Measurements from ENCODE around the gene TMC8. TPM values are rescaled to one million over a fixed set of nuclear protein-coding genes. Genes with fewer than 3 reads are reported as not detected.

Gene TMC8
- polyA plus RNA-seq, 1 of the 3 experiments (the other 2 are of a cell fraction), result 0.18 TPM

DNA sequence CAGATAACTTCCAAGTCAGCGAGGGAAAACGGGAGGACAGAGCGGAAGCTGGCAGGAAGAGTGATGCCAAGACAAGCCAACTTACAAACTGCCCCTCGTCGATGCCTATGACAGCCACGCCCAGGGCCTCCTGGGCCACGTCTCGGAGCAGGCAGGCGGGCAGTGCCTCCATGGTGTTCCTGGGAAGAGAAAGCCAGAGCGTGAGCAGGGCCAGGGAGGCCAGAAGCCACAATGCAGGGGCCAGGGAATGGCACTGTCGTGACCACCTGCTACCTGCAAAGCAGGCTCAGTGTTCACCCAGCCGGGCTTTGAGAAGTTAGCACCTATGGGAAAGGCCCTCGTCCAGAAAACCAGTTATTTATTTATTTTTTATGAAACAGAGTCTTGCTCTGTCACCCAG is 51.9 kb downstream of the TMC8 start:
- TF ChIP-seq FOSL2 (IDR thresholded peaks at IDR 0.05; ENCODE audit: borderline replicate concordance, low read depth) (no peak), RAD21 (IDR thresholded peaks at IDR 0.05; ENCODE audit: low read length) (no peak)
- TF ChIP-seq, protein P1, sequence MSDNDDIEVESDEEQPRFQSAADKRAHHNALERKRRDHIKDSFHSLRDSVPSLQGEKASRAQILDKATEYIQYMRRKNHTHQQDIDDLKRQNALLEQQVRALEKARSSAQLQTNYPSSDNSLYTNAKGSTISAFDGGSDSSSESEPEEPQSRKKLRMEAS (IDR thresholded peaks at IDR 0.05; ENCODE audit: low read depth), result no peak
- Histone ChIP-seq H3K9me3 (no peaks in the 10 kb centered on the region), H3F3A (replicated peaks; ENCODE audit: insufficient read depth) (no peaks in the 10 kb centered on the region), H3K36me3 (replicated peaks in 1 of 2; ENCODE audit: control insufficient read depth in 1 of 2, insufficient read depth in 2 of 2, low read length in 1 of 2) (no peaks in the 10 kb centered on the region), H3K9me2 (no peaks in the 10 kb centered on the region), H3K4me3 (ENCODE audit: low read depth in 2 of 2, low read length in 1 of 2) (no peak overlapping the region), H2AFZ (ENCODE audit: low read depth) (no peak overlapping the region), H3K9ac (no peak overlapping the region), H3K79me2 (ENCODE audit: insufficient read depth) (peaks cover 36% of the 10 kb centered on the region), H3K27ac (ENCODE audit: low read depth in 2 of 2, low read length in 1 of 2) (no peak overlapping the region), H3K27me3 (ENCODE audit: insufficient read depth) (no peaks in the 10 kb centered on the region), H3K4me1 (ENCODE audit: control insufficient read depth in 1 of 2, insufficient read depth in 2 of 2, low read depth in 1 of 2, low read length in 1 of 2) (peaks cover 7% of the 10 kb centered on the region in 2 experiments; a peak in 2 of 4 replicates), H4K20me1 (ENCODE audit: insufficient read depth) (peaks cover 7% of the 10 kb centered on the region; the same call in 1 of the 2 replicates), H3K4me2 (no peak overlapping the region)
- ChIA-PET CTCF (interaction anchor here (1.5 to 7.7 kb wide), 3 partner anchors 13 to 70 kb away, joined by 5 to 59 read pairs (median 25); no protein-coding TSS in a partner anchor), POLR2A (interaction anchor here (0.9 kb wide), 1 partner anchor 13 kb away, joined by 7 read pairs; no protein-coding TSS in a partner anchor)
- no peak for DNase-seq
- WGBS (ENCODE audit: low lambda C conversion rate), result 96% methylated on average over 13 of the region's 13 CpGs

DNA sequence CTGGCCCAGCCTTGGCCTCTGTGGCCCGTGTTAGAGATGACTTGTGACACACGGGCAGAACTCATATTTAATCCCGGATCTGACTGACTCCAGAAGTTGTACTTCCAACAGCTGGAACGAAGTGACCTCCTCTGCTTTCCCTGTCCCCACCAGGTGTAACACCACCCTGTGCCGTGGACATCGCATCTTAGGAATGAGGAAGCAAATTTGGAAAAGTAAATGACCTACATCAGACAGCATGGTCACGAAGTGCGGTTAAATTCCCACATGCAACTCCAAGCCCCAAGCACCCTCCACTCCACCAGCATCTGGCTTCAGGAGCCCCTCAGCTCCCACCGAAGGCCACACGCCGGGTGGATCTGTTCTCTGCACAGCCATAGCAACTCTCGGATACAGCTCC is 53.3 kb downstream of the TMC8 start:
- 95% methylated on average over 11 of the region's 12 CpGs for WGBS (ENCODE audit: low lambda C conversion rate)
- Histone ChIP-seq H3K4me1 (ENCODE audit: control insufficient read depth in 1 of 2, insufficient read depth in 2 of 2, low read depth in 1 of 2, low read length in 1 of 2) (peaks cover 7% of the 10 kb centered on the region in 2 experiments; a peak in 2 of 4 replicates), H3K9ac (no peak overlapping the region)
- no peak for TF ChIP-seq CHD2 (IDR thresholded peaks at IDR 0.05; ENCODE audit: low read length, partially characterized antibody)
- TF ChIP-seq GABPA (IDR thresholded peaks at IDR 0.05; ENCODE audit: low read depth), result no peak
- TF ChIP-seq, protein P2, sequence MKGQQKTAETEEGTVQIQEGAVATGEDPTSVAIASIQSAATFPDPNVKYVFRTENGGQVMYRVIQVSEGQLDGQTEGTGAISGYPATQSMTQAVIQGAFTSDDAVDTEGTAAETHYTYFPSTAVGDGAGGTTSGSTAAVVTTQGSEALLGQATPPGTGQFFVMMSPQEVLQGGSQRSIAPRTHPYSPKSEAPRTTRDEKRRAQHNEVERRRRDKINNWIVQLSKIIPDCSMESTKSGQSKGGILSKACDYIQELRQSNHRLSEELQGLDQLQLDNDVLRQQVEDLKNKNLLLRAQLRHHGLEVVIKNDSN (IDR thresholded peaks at IDR 0.05; ENCODE audit: borderline replicate concordance, low read depth), result no peak
- no peak for TF ChIP-seq SIN3A (IDR thresholded peaks at IDR 0.05; ENCODE audit: borderline replicate concordance, low read depth, low read length)
- TF ChIP-seq ELF1 (IDR thresholded peaks at IDR 0.05), result no peak
- TF ChIP-seq, protein P3, sequence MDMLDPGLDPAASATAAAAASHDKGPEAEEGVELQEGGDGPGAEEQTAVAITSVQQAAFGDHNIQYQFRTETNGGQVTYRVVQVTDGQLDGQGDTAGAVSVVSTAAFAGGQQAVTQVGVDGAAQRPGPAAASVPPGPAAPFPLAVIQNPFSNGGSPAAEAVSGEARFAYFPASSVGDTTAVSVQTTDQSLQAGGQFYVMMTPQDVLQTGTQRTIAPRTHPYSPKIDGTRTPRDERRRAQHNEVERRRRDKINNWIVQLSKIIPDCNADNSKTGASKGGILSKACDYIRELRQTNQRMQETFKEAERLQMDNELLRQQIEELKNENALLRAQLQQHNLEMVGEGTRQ (IDR thresholded peaks at IDR 0.05; ENCODE audit: borderline replicate concordance, low read depth, low read length), result no peak
- TF ChIP-seq FOSL2 (IDR thresholded peaks at IDR 0.05; ENCODE audit: borderline replicate concordance, low read depth), result no peak
- TF ChIP-seq NRF1 (IDR thresholded peaks at IDR 0.05; ENCODE audit: low read depth, low read length), result no peak
- TF ChIP-seq, protein P4, sequence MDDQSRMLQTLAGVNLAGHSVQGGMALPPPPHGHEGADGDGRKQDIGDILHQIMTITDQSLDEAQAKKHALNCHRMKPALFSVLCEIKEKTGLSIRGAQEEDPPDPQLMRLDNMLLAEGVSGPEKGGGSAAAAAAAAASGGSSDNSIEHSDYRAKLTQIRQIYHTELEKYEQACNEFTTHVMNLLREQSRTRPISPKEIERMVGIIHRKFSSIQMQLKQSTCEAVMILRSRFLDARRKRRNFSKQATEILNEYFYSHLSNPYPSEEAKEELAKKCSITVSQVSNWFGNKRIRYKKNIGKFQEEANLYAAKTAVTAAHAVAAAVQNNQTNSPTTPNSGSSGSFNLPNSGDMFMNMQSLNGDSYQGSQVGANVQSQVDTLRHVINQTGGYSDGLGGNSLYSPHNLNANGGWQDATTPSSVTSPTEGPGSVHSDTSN (IDR thresholded peaks at IDR 0.05), result no peak
- TF ChIP-seq RCOR1 (IDR thresholded peaks at IDR 0.05; ENCODE audit: low read length), result no peak
- no peak for TF ChIP-seq JUND (IDR thresholded peaks at IDR 0.05)
- no peak for TF ChIP-seq TEAD4 (IDR thresholded peaks at IDR 0.05; ENCODE audit: borderline replicate concordance, insufficient read depth)
- no peak for TF ChIP-seq FOXM1 (IDR thresholded peaks at IDR 0.05; ENCODE audit: low read depth)
- TF ChIP-seq, protein P5, sequence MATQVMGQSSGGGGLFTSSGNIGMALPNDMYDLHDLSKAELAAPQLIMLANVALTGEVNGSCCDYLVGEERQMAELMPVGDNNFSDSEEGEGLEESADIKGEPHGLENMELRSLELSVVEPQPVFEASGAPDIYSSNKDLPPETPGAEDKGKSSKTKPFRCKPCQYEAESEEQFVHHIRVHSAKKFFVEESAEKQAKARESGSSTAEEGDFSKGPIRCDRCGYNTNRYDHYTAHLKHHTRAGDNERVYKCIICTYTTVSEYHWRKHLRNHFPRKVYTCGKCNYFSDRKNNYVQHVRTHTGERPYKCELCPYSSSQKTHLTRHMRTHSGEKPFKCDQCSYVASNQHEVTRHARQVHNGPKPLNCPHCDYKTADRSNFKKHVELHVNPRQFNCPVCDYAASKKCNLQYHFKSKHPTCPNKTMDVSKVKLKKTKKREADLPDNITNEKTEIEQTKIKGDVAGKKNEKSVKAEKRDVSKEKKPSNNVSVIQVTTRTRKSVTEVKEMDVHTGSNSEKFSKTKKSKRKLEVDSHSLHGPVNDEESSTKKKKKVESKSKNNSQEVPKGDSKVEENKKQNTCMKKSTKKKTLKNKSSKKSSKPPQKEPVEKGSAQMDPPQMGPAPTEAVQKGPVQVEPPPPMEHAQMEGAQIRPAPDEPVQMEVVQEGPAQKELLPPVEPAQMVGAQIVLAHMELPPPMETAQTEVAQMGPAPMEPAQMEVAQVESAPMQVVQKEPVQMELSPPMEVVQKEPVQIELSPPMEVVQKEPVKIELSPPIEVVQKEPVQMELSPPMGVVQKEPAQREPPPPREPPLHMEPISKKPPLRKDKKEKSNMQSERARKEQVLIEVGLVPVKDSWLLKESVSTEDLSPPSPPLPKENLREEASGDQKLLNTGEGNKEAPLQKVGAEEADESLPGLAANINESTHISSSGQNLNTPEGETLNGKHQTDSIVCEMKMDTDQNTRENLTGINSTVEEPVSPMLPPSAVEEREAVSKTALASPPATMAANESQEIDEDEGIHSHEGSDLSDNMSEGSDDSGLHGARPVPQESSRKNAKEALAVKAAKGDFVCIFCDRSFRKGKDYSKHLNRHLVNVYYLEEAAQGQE (IDR thresholded peaks at IDR 0.05; ENCODE audit: low read depth, low read length), result no peak
- TF ChIP-seq, protein P6, sequence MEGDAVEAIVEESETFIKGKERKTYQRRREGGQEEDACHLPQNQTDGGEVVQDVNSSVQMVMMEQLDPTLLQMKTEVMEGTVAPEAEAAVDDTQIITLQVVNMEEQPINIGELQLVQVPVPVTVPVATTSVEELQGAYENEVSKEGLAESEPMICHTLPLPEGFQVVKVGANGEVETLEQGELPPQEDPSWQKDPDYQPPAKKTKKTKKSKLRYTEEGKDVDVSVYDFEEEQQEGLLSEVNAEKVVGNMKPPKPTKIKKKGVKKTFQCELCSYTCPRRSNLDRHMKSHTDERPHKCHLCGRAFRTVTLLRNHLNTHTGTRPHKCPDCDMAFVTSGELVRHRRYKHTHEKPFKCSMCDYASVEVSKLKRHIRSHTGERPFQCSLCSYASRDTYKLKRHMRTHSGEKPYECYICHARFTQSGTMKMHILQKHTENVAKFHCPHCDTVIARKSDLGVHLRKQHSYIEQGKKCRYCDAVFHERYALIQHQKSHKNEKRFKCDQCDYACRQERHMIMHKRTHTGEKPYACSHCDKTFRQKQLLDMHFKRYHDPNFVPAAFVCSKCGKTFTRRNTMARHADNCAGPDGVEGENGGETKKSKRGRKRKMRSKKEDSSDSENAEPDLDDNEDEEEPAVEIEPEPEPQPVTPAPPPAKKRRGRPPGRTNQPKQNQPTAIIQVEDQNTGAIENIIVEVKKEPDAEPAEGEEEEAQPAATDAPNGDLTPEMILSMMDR (IDR thresholded peaks at IDR 0.05), result no peak
- TF ChIP-seq EP300 (IDR thresholded peaks at IDR 0.05; ENCODE audit: borderline replicate concordance in 1 of 2, low read depth in 1 of 2, low read length in 1 of 2), result no peak
- TF ChIP-seq SMC3 (IDR thresholded peaks at IDR 0.05; ENCODE audit: low read depth, low read length), result no peak
- no peak for TF ChIP-seq RAD21 (IDR thresholded peaks at IDR 0.05; ENCODE audit: low read length)

More for the DNA sequence above, 53.3 kb downstream of the TMC8 start:
- no peaks in the 10 kb centered on the region for H3F3A ChIP-seq (replicated peaks; ENCODE audit: insufficient read depth)
- H2AFZ ChIP-seq (ENCODE audit: low read depth), result no peak overlapping the region
- no peaks in the 10 kb centered on the region for H3K9me2 ChIP-seq
- ChIA-PET POLR2A (interaction anchor here (0.8 to 1.5 kb wide), 2 partner anchors 8 to 14 kb away, joined by 3 to 4 read pairs; no protein-coding TSS in a partner anchor), CTCF (interaction anchor here (4.8 to 7.7 kb wide), 3 partner anchors 9 to 71 kb away, joined by 25 to 70 read pairs (median 59); no protein-coding TSS in a partner anchor)
- H4K20me1 ChIP-seq (ENCODE audit: insufficient read depth), result peaks cover 7% of the 10 kb centered on the region; the same call in 1 of the 2 replicates
- no peaks in the 10 kb centered on the region for H3K27me3 ChIP-seq (ENCODE audit: insufficient read depth)
- no peak for DNase-seq
- no peak overlapping the region for H3K4me3 ChIP-seq (ENCODE audit: low read depth in 2 of 2, low read length in 1 of 2)
- no peak overlapping the region for H3K4me2 ChIP-seq
- no peaks in the 10 kb centered on the region for H3K9me3 ChIP-seq
- no peak overlapping the region for H3K27ac ChIP-seq (ENCODE audit: low read depth in 2 of 2, low read length in 1 of 2)
- no peaks in the 10 kb centered on the region for H3K36me3 ChIP-seq (replicated peaks in 1 of 2; ENCODE audit: control insufficient read depth in 1 of 2, insufficient read depth in 2 of 2, low read length in 1 of 2)
- H3K79me2 ChIP-seq (ENCODE audit: insufficient read depth), result peaks cover 45% of the 10 kb centered on the region

Measured in SK-N-SH (cell line).